D721Med (cell line): ENCODE measurements around the gene RPRD2.

ENCODE experiments used
- DNase-seq: peaks from one replicate; pipeline ENCODE4 v3.0.0; 2011; ENCODE audit warnings: low spot score; ENCODE audit not compliant: insufficient read length
- FAIRE-seq: peaks from 2 replicates; lab custom pipeline; 2011; peaks lifted over from hg19 to GRCh38; lab: Jason Lieb, UNC
- TF ChIP-seq, protein P1 (sequence below): IDR thresholded peaks from 2 replicates; pipeline ENCODE4 v1.5.1; 2012; ENCODE audit warnings: mild to moderate bottlenecking, control low read depth; ENCODE audit not compliant: insufficient read depth; ENCODE audit errors: missing control alignments

The RPRD2 gene

DNA sequence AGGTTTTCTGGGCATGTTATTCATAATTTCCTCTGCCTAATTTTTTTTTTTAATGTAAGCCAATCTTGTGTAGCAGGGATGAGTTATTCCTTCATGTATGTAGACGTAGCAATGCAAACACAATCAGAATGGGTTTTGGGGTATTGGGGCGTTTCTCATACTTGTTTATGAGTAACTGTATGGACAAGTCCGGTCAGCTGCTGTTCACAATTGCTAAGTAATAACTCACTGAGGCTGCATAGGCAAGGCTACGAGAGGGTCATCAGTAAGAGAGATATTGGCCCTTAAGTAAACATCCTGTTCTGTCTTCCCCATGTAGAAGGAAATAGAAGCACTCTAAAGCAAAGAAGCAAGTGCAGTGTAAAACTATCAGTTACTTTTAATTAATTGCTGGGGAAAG, 113.8 kb downstream of the RPRD2 start:
- TF ChIP-seq, protein P1, sequence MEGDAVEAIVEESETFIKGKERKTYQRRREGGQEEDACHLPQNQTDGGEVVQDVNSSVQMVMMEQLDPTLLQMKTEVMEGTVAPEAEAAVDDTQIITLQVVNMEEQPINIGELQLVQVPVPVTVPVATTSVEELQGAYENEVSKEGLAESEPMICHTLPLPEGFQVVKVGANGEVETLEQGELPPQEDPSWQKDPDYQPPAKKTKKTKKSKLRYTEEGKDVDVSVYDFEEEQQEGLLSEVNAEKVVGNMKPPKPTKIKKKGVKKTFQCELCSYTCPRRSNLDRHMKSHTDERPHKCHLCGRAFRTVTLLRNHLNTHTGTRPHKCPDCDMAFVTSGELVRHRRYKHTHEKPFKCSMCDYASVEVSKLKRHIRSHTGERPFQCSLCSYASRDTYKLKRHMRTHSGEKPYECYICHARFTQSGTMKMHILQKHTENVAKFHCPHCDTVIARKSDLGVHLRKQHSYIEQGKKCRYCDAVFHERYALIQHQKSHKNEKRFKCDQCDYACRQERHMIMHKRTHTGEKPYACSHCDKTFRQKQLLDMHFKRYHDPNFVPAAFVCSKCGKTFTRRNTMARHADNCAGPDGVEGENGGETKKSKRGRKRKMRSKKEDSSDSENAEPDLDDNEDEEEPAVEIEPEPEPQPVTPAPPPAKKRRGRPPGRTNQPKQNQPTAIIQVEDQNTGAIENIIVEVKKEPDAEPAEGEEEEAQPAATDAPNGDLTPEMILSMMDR = no peak
- no peak for FAIRE-seq
- DNase-seq = no peak

DNA sequence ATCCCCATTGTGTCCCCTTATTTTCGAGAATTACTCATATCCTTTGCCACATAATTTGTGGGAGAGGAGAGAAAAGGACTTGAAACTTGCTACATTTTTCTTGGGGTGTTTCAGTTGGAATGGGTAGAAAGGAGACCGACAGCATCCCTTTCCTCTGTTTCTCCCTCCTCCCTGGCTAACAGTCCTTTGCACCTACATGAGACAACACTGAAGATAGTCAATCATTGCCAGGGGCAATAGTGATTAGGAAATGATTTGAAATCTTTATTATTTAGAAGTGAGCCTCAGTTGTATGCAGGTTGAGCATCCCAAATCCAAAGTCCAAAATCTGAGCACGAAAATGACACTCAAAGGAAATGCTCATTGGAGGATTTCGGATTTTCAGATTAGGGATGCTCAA, 115.4 kb downstream of the RPRD2 start:
- TF ChIP-seq, protein P1 = no peak
- FAIRE-seq = no peak
- no peak for DNase-seq

DNA sequence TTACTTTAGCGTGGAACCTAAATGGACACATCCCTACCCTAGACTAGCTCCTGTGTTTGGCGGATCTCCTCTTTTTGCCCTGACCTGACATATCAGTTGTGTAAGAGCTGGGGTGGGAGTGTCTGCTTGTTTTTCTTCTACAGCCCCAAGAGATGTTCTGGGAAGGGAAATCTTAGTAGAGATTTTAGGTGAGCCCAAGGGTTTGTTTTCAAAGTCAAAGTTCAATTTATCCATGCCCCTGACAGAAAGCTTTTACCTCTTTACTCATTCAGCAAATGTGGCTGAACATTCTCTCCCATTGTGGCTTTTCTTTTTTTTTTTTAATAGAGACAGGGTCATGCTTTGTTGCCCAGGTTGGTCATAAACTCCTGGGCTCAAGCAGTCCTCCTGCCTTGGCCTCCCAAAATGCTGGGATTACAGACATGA, 116.0 kb downstream of the RPRD2 start:
- TF ChIP-seq, protein P1 = no peak
- no peak for FAIRE-seq
- no peak for DNase-seq

DNA sequence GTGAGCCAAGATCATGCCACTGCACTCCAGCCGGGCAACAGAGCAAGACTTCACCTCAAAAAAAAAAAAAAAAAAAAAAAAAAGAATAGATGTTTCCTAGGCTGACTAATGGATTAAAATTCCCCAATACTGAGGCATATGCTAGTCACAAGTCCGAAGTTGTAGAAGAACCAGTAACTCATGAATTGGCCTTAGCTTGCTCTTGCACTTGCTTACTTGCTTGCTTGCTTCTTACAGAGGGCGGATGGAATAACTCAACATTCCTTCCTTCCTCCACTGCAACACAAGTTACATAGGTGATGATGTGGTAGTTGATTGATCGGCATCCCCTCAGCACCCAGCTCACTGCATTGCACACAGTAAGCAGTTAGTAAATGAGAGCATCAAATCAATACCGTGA, 120.5 kb downstream of the RPRD2 start:
- TF ChIP-seq, protein P1 = no peak
- FAIRE-seq (no peak), DNase-seq (no peak)

DNA sequence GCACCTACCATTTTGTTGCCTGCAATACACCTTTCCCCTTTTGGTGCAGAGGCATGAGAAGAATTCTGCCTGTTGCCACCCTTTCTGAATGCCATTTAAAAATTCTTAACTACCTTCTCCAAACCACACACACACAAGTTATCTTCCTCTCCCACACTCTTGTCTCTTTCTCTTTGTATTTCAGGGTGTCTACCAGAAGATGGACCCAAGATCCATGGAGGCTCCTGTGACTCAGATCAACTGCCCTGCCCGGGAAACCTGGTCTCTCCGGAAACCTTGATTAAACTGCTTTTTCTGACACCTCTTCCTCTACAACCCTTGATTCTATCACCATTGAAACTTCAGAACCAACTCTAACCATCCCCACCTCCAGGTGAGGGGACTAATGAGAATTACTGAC, 120.9 kb downstream of the RPRD2 start:
- FAIRE-seq = no peak
- DNase-seq = no peak

DNA sequence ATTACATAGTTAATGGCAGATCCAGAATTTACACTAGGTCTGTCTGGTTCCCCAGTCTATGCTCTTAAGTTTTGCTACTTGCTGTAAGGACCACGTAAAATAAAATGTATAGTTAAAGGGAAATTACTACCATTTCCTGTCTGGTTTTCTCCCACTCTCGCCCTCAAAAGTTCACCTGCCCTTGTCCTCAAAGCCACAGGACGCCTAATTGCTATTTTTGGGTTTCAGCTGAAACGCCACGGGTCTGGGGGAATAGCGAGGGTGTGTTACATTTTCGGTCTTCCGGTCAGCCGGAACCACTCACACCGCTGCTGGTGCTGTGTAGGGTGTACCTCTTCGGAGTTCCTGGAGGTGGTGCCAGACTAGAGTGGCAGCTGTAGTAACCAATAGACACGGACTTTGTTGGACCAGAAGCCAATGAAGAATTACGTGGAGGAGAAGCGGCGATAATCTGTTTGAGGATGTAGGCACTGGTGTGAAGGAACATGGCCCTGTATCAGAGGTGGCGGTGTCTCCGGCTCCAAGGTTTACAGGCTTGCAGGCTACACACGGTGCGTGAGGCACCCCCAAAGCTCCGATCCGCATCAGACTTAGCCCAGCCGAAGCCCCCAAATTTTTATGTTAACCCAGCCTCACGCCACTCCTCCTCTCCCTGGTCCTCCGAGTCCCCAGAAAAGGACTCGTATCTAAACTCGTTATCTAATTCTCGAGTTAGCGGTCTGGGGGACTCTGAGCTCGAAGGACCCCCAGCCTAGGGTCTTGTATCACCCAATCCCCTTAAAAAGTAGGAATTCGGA, 123.2 kb downstream of the RPRD2 start, which contains the start of gene TARS2:
Gene TARS2, plus strand, starts transcription at position 454 of the 797 bp plus-strand sequence. Its CDS starts 32 bp downstream, at position 486.
- FAIRE-seq (peak; percentile 94), DNase-seq (peak; percentile 94)
- TF ChIP-seq, protein P1 = no peak

More for the DNA sequence above, 120.9 kb downstream of the RPRD2 start:
- TF ChIP-seq, protein P1 = peak; percentile 10

DNA sequence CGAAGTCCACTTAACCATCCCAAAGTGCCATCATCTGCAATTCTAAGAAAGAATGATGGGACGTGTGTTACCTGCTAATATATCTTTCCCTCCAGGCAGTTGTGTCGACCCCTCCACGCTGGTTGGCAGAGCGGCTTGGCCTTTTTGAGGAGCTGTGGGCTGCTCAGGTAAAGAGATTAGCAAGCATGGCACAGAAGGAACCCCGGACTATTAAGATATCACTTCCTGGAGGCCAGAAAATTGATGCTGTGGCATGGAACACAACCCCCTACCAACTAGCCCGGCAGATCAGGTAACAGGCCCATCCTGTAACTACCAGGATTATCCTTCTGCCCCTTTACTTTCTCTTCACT, 123.8 kb downstream of the RPRD2 start:
- FAIRE-seq (no peak), DNase-seq (no peak)

More for the DNA sequence above, 123.8 kb downstream of the RPRD2 start:
- TF ChIP-seq, protein P1 = no peak
